ENCODE measurements around the gene SLX9. TPM values are rescaled to one million over a fixed set of nuclear protein-coding genes. Genes with fewer than 3 reads are reported as not detected.
A peak's percentile ranks its signal among the peaks of the same experiment; 100 is the strongest.

SLX9 gene
- total and polyA plus RNA-seq, 7 experiments from 2014 or later: 13.2 to 46.4 (median 19.2) TPM

DNA sequence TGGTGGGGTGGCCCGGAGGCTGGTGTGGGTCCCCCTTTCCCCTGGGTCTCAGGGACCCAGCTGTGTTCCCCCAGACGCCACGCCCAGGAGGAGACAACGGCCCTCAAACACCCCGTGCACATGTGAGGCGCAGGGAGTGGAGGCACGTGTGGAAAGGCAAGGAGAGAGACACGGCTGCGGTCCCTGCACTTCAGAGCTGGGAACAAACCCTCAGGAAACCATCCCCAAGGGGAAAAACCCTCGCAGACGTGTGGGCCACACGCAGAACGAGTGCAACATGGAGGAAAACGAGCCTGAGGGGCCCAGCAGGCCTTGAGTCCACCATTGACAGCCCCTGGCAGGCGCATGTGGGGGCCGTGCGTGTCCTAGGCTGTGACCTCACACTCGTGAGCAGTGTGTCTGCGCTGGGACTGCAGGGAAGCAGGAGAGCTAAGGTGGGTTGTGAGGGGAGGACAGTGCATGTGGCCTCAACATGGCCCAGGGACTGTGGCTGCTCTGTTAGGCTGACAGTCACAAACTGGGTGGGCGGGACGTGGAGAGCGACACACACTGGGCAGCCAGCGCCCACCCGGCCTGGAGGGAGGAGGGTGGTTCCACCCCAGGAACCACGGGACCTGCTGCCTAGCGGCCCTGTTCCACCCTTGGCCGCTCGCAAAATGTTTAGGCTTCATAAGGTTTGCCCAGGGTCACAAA, 39.1 kb upstream of the SLX9 start:
- no peaks in the 10 kb centered on the region for H3K27me3 ChIP-seq (ENCODE audit: control insufficient read depth in 2 of 2, insufficient read depth in 2 of 2, low read length in 2 of 2)
- Mint-ChIP-seq H3K27ac (peak overlapping the region in 4 of 9 donors; percentile 18 to 56 (median 28)), H3K4me3 (no peak overlapping the region), H3K36me3 (peaks cover 12 to 48% (median 32%) of the 10 kb centered on the region in 5 donors), H3K4me1 (peaks cover 10 to 30% (median 19%) of the 10 kb centered on the region in 7 donors), H3K27me3 (no peaks in the 10 kb centered on the region), H3K9me3 (no peaks in the 10 kb centered on the region)
- peaks cover 37 to 99% (median 70%) of the 10 kb centered on the region in 3 experiments for H3K36me3 ChIP-seq (ENCODE audit: control insufficient read depth in 2 of 3, insufficient read depth in 3 of 3, low read length in 3 of 3)
- no peak overlapping the region for H3K4me3 ChIP-seq (ENCODE audit: low read length)
- DNase-seq (no peak), ATAC-seq (no peak)
- H3K27ac ChIP-seq (ENCODE audit: low read depth, low read length): no peak overlapping the region
- peaks cover 0 to 5% of the 10 kb centered on the region in 2 donors for H3K4me1 ChIP-seq (ENCODE audit: control insufficient read depth in 2 of 2, insufficient read depth in 2 of 2, low read length in 2 of 2)
- CTCF ChIA-PET: interaction anchor here (1.2 kb wide), 1 partner anchor 18 kb away, joined by 3 read pairs; no protein-coding TSS in a partner anchor
- POLR2A ChIA-PET: interaction anchor here (0.5 to 1.7 kb wide), 7 partner anchors 9 to 34 kb away, joined by 3 to 5 read pairs (median 3); no protein-coding TSS in a partner anchor
- intact Hi-C loops (cut with micrococcal nuclease): no loop called here
- no peaks in the 10 kb centered on the region for H3K9me3 ChIP-seq (ENCODE audit: control insufficient read depth in 2 of 3, low read length in 3 of 3)

DNA sequence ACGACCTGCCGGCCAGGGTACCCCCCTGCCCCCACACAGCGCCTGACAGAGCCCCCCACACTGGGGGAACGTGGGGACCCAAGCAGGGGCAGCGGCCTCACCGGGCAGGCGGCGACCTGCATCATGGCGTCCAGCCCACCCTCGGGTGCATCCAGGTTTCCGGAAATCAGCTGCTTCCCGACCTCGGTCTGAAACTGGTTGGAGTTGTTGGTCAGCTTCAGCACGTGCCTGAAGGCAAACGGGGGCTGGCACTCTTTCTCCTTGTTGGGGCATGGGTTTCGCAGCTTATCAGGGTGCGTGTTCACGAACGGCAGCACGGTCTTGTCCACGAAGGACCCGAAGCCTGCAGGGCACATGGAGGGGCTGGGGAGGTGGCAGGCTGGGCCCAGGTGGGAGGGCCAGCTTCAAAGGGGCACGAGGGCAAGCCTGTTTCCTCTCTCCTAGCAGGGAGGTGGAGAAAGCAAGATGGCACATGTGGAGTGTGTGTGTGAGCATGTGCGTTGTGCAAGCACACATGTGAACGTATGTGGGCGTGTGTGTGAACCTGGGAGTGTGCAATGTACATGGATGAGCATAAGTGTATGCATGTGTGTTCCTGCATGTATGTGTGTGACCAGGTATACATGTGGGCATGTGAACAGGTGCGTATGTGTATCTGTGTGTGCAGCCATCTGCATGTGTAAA, 38.3 kb upstream of the SLX9 start:
- POLR2A ChIA-PET: interaction anchor here (1.2 to 1.3 kb wide), 2 partner anchors 24 to 32 kb away, joined by 3 to 4 read pairs; no protein-coding TSS in a partner anchor
- H3K27ac Mint-ChIP-seq: peak overlapping the region in 4 of 9 donors; percentile 43 to 72 (median 50)

DNA sequence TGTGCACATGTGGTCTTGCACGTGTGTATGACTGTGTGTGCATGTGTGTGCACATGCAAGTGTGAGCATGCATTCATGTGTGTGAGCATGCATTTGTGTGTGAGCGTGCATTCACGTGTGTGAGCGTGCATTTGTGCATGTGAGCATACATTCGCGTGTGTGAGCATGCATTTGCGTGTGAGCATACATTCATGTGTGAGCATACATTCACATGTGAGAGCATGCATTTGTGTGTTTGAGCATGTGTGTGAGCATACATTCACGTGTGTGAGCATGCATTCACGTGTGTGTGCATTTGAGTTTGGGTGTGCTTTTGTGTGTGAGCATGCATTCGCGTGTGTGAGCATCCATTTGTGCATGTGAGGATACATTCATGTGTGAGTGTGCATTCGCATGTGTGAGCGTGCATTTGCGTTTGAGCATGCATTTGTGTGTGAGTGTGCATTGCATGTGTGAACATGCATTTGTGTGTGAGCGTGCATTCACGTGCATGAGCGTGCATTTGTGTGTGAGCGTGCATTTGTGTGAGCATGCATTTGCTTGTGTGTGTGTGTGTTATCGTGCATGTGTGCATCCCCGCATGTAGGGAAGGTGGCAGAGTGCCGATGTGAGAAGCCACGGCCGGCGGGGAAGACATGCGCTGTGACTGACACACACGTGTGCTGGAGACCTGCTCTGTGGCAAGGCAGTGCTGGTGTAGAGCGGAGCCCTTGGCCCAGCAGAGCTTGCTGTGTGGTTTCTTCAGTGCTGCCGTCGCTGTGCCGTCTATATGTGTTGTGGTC, 37.4 kb upstream of the SLX9 start:
- ChIA-PET POLR2A (interaction anchor here (1.0 kb wide), 1 partner anchor 25 kb away, joined by 3 read pairs; no protein-coding TSS in a partner anchor), CTCF (no interaction called here)
- intact Hi-C loops (cut with micrococcal nuclease): no loop called here
- Histone ChIP-seq H3K4me1 (ENCODE audit: control insufficient read depth in 2 of 2, insufficient read depth in 2 of 2, low read length in 2 of 2) (peaks cover 0 to 17% of the 10 kb centered on the region in 2 donors), H3K27ac (ENCODE audit: low read depth, low read length) (no peak overlapping the region), H3K9me3 (ENCODE audit: control insufficient read depth in 2 of 3, low read length in 3 of 3) (no peaks in the 10 kb centered on the region), H3K4me3 (ENCODE audit: low read length) (no peak overlapping the region), H3K36me3 (ENCODE audit: control insufficient read depth in 2 of 3, insufficient read depth in 3 of 3, low read length in 3 of 3) (peaks cover 48 to 100% (median 61%) of the 10 kb centered on the region in 3 experiments), H3K27me3 (ENCODE audit: control insufficient read depth in 2 of 2, insufficient read depth in 2 of 2, low read length in 2 of 2) (no peaks in the 10 kb centered on the region)
- ATAC-seq (no peak), DNase-seq (no peak)
- Mint-ChIP-seq H3K4me1 (peaks cover 8 to 33% (median 24%) of the 10 kb centered on the region in 7 donors), H3K27me3 (no peaks in the 10 kb centered on the region), H3K36me3 (peaks cover 12 to 47% (median 32%) of the 10 kb centered on the region in 5 donors), H3K27ac (peak overlapping the region in 7 of 9 donors; percentile 6 to 72 (median 28)), H3K4me3 (peak overlapping the region in 1 of 10 donors; percentile 29), H3K9me3 (no peaks in the 10 kb centered on the region)

More for the DNA sequence above, 38.3 kb upstream of the SLX9 start:
- no peak overlapping the region for H3K27ac ChIP-seq (ENCODE audit: low read depth, low read length)
- ATAC-seq: no peak
- no peak overlapping the region for H3K4me3 ChIP-seq (ENCODE audit: low read length)
- H3K27me3 ChIP-seq (ENCODE audit: control insufficient read depth in 2 of 2, insufficient read depth in 2 of 2, low read length in 2 of 2): no peaks in the 10 kb centered on the region
- H3K4me1 ChIP-seq (ENCODE audit: control insufficient read depth in 2 of 2, insufficient read depth in 2 of 2, low read length in 2 of 2): peaks cover 0 to 8% of the 10 kb centered on the region in 2 donors
- H3K36me3 Mint-ChIP-seq: peaks cover 12 to 46% (median 31%) of the 10 kb centered on the region in 5 donors
- H3K27me3 Mint-ChIP-seq: no peaks in the 10 kb centered on the region
- intact Hi-C loops (cut with micrococcal nuclease): no loop called here
- CTCF ChIA-PET: interaction anchor here (1.2 kb wide), 1 partner anchor 18 kb away, joined by 3 read pairs; no protein-coding TSS in a partner anchor
- H3K4me3 Mint-ChIP-seq: no peak overlapping the region
- no peaks in the 10 kb centered on the region for H3K9me3 ChIP-seq (ENCODE audit: control insufficient read depth in 2 of 3, low read length in 3 of 3)
- peaks cover 9 to 31% (median 22%) of the 10 kb centered on the region in 7 donors for H3K4me1 Mint-ChIP-seq
- DNase-seq: no peak
- H3K36me3 ChIP-seq (ENCODE audit: control insufficient read depth in 2 of 3, insufficient read depth in 3 of 3, low read length in 3 of 3): peaks cover 40 to 100% (median 64%) of the 10 kb centered on the region in 3 experiments
- no peaks in the 10 kb centered on the region for H3K9me3 Mint-ChIP-seq

DNA sequence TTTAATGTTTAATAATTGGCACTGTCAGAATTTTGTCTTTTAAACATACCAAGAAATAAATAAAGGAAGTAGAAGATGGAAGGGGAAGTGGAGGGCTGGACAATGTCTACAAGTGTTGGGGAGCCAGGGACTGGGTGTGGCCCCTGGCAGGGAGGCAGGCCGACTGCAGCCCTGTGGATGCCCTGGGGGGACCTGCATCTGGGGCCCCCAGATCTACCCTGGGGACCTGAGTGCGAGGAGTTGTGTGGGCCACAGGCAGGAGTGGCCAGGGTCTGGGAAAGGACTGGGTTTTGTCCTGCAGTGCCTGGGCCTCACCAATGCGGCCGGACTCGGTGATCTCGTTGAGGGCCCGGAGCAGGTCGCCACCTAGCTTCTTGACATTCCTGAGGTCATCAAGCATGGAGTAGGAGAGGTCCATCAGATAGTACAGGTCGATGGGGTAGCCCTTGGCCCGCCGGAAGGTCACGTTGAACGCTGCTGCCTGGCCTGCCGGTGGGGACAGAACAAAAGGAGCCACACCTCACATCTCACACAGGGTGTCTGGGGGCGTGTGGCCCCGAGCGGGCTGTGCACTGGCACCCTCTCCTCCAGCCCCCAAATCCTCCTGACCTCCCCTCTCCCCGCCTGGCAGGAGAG, 36.7 kb upstream of the SLX9 start:
- Mint-ChIP-seq H3K9me3 (no peaks in the 10 kb centered on the region), H3K27me3 (no peaks in the 10 kb centered on the region), H3K4me3 (peak overlapping the region in 1 of 10 donors; percentile 29), H3K36me3 (peaks cover 12 to 47% (median 32%) of the 10 kb centered on the region in 5 donors), H3K27ac (peak overlapping the region in 5 of 9 donors; percentile 6 to 71 (median 14)), H3K4me1 (peaks cover 8 to 38% (median 30%) of the 10 kb centered on the region in 7 donors)
- H3K27ac ChIP-seq (ENCODE audit: low read depth, low read length): no peak overlapping the region
- DNase-seq (no peak), ATAC-seq (peak; percentile 43)
- ChIA-PET CTCF (no interaction called here), POLR2A (interaction anchor here (1.0 kb wide), 1 partner anchor 25 kb away, joined by 3 read pairs; no protein-coding TSS in a partner anchor)
- no peak overlapping the region for H3K4me3 ChIP-seq (ENCODE audit: low read length)
- H3K36me3 ChIP-seq (ENCODE audit: control insufficient read depth in 2 of 3, insufficient read depth in 3 of 3, low read length in 3 of 3): peaks cover 48 to 96% (median 54%) of the 10 kb centered on the region in 3 experiments
- peaks cover 0 to 23% of the 10 kb centered on the region in 2 donors for H3K4me1 ChIP-seq (ENCODE audit: control insufficient read depth in 2 of 2, insufficient read depth in 2 of 2, low read length in 2 of 2)
- H3K27me3 ChIP-seq (ENCODE audit: control insufficient read depth in 2 of 2, insufficient read depth in 2 of 2, low read length in 2 of 2): no peaks in the 10 kb centered on the region
- H3K9me3 ChIP-seq (ENCODE audit: control insufficient read depth in 2 of 3, low read length in 3 of 3): no peaks in the 10 kb centered on the region
- intact Hi-C loops (cut with micrococcal nuclease): no loop called here

DNA sequence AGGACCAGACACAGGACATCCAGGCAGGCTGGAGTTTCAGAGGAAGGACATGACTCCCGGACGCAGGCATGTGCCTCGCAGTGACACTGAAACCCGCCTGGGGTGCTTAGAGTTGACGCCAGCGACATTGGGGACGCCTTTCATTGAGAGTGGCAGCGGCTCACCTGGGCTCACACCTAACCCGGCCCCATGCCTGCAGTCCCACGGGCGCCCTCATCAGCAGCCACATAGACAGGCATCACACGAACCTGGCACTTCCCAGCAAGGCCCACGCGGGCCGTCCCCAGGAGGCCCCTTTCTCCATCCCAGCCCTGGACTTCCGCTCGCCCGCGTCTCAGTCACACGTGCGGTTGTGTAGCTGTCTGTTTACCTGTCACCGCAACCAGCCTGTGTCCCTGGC, 36.1 kb upstream of the SLX9 start:
- Histone ChIP-seq H3K4me1 (ENCODE audit: control insufficient read depth in 2 of 2, insufficient read depth in 2 of 2, low read length in 2 of 2) (peaks cover 0 to 23% of the 10 kb centered on the region in 2 donors), H3K27ac (ENCODE audit: low read depth, low read length) (no peak overlapping the region), H3K4me3 (ENCODE audit: low read length) (no peak overlapping the region), H3K27me3 (ENCODE audit: control insufficient read depth in 2 of 2, insufficient read depth in 2 of 2, low read length in 2 of 2) (no peaks in the 10 kb centered on the region), H3K36me3 (ENCODE audit: control insufficient read depth in 2 of 3, insufficient read depth in 3 of 3, low read length in 3 of 3) (peaks cover 43 to 93% (median 54%) of the 10 kb centered on the region in 3 experiments), H3K9me3 (ENCODE audit: control insufficient read depth in 2 of 3, low read length in 3 of 3) (no peaks in the 10 kb centered on the region)
- H3K27ac Mint-ChIP-seq: peak overlapping the region in 5 of 9 donors; percentile 10 to 84 (median 59)
- H3K4me1 Mint-ChIP-seq: peaks cover 11 to 37% (median 28%) of the 10 kb centered on the region in 7 donors
- DNase-seq (no peak), ATAC-seq (no peak)
- peaks cover 12 to 46% (median 32%) of the 10 kb centered on the region in 5 donors for H3K36me3 Mint-ChIP-seq
- CTCF ChIA-PET: no interaction called here
- no peaks in the 10 kb centered on the region for H3K9me3 Mint-ChIP-seq
- no peaks in the 10 kb centered on the region for H3K27me3 Mint-ChIP-seq
- intact Hi-C loops (cut with micrococcal nuclease): no loop called here
- POLR2A ChIA-PET: interaction anchor here (1.0 kb wide), 1 partner anchor 24 kb away, joined by 3 read pairs; no protein-coding TSS in a partner anchor
- H3K4me3 Mint-ChIP-seq: no peak overlapping the region
